Small intestine (tissue), 7 donors: ENCODE measurements around the gene SUN1. TPM values are rescaled to one million over a fixed set of nuclear protein-coding genes. Genes with fewer than 3 reads are reported as not detected.

ENCODE experiments used
- DNase-seq, 2 donors: peaks; one replicate each; pipeline versions ENCODE4 v3.0.0 to v3.0.0-alpha.2; 2013
- FAIRE-seq: peaks from 2 replicates; lab custom pipeline; 2012; peaks lifted over from hg19 to GRCh38; lab: Jason Lieb, UNC
- H3K27ac ChIP-seq, 3 donors: one replicate each; pipeline ENCODE4 v1.5.1; 2013; ENCODE audit warnings: low read length in 2 of 3, mild to moderate bottlenecking in 2 of 3, control low read depth in 1 of 3, inconsistent platforms in 1 of 3, low read depth in 1 of 3, moderate library complexity in 1 of 3
- H3K27me3 ChIP-seq, 3 donors: one replicate each; pipeline ENCODE4 v1.6.1; 2013; ENCODE audit warnings: low read length in 3 of 3, inconsistent platforms in 1 of 3; ENCODE audit not compliant: control insufficient read depth in 3 of 3, insufficient read depth in 3 of 3
- H3K36me3 ChIP-seq, 3 donors: one replicate each; pipeline ENCODE4 v1.6.1; 2013; ENCODE audit warnings: low read length in 3 of 3, inconsistent platforms in 1 of 3, low read depth in 1 of 3, mild to moderate bottlenecking in 1 of 3, moderate library complexity in 1 of 3; ENCODE audit not compliant: control insufficient read depth in 3 of 3, insufficient read depth in 2 of 3
- H3K4me1 ChIP-seq, 3 donors: one replicate each; pipeline ENCODE4 v1.6.1; 2013; ENCODE audit warnings: low read length in 2 of 3, inconsistent platforms in 1 of 3, low read depth in 1 of 3, mild to moderate bottlenecking in 1 of 3, moderate library complexity in 1 of 3; ENCODE audit not compliant: control insufficient read depth in 3 of 3, insufficient read depth in 2 of 3
- H3K4me3 ChIP-seq, 3 donors: one replicate each; pipeline ENCODE4 v1.5.1; 2013; ENCODE audit warnings: low read length in 3 of 3, control low read depth in 1 of 3, inconsistent platforms in 1 of 3, low read depth in 1 of 3, mild to moderate bottlenecking in 1 of 3, moderate library complexity in 1 of 3
- H3K9me3 ChIP-seq, 2 donors: one replicate each; pipeline ENCODE4 v1.6.1; 2013; ENCODE audit warnings: low read depth in 1 of 2, low read length in 1 of 2; ENCODE audit not compliant: control insufficient read depth in 2 of 2, insufficient read depth in 1 of 2
- WGBS, 3 donors: extraction: QIAGEN DNeasy Blood & Tissue Kit; methylation state at CpG; one replicate each; pipeline ENCODE4 v1.1.7; 2013; 5-methylcytosine and 5-hydroxymethylcytosine counted together
- polyA plus RNA-seq, 4 donors: library from polyadenylated mRNA; stranded (reverse) in 3 of 4; unstranded in 1 of 4; fragments of 200-250 nt in 3 of 4; fragments of 120-200 nt in 1 of 4; gene quantifications; one replicate each; pipeline versions ENCODE4 v1.2.1 to v1.2.3, GENCODE V29; 2013
- donor health status: healthy with polysubstance abuse.
- donor health status: control.
- donor health status: control.
- donor health status: Bipolar disorder and iron deficiency.
- donor health status: healthy.

Gene SUN1
- polyA plus RNA-seq, 4 donors: 41.6 to 105 (median 61.2) TPM

DNA sequence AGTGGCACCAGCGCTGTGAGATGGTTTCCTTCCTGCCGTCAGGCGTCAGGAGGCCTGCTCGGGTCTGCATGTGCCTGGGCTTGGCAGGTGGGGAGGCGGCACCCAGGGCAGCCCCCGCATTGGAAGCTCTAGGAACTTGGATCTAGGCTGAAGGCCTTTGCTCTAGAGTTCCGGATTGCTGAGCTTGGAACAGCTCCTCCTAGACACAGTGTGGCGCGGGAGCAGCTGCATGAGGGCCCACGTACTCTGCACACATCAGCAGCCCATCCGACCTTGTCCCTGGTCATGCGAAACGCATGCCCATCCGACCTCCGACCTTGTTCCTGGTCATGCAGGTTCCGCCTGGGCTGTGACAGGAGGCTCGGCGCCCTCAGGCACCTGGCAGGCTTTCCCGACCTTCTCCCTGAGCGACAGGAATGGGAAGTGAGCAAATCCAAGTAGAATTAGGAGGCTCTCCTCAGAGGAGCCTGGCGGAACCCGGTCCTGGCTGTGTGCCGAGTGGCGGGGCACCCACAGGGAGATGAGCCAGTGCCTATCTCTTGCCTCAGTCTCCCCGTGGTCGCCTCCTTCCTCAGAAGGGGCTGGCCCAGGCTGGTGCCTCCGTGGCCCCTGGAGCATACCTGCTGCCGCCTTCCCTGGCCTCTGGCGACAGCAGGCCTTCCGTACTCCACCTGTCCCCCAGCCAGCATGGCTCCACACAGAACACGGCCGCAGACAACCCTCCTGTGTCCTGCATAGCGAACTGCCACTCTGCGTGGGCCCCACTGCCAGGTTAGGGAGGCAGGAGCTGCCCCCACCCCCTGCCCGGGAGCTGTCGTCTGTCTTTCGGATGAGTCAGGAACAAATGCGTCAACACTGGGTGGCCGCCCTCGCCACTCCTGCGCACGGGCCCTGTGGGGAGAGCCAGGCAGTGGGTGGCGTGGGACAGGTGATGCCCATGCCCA lies 56.1 kb downstream of the SUN1 start:
- Histone ChIP-seq H3K36me3 (peaks cover 8 to 92% (median 24%) of the 10 kb centered on the region in 3 donors), H3K27me3 (no peaks in the 10 kb centered on the region), H3K4me1 (no peaks in the 10 kb centered on the region), H3K9me3 (peaks cover 0 to 7% of the 10 kb centered on the region in 2 donors), H3K4me3 (no peak overlapping the region), H3K27ac (no peak overlapping the region)
- no peak for DNase-seq
- no peak for FAIRE-seq
- WGBS, 3 donors: 90 to 94% (median 93%) methylated on average over 42 to 43 of the region's 43 CpGs

- H3K36me3 ChIP-seq: peaks cover 11 to 92% (median 27%) of the 10 kb centered on the region in 3 donors
- 90 to 97% (median 95%) methylated on average over 13 to 15 of the region's 15 CpGs for WGBS, 3 donors
Measured at GRCh38 chr7:889025-889390, 56.7 kb downstream of the SUN1 start.

GRCh38 chr7:889391-889790 lies 57.1 kb downstream of the SUN1 start:
- FAIRE-seq (no peak), DNase-seq (no peak)
- Histone ChIP-seq H3K27me3 (no peaks in the 10 kb centered on the region), H3K9me3 (peaks cover 0 to 7% of the 10 kb centered on the region in 2 donors), H3K4me3 (no peak overlapping the region), H3K36me3 (peaks cover 12 to 92% (median 28%) of the 10 kb centered on the region in 3 donors), H3K4me1 (no peaks in the 10 kb centered on the region), H3K27ac (no peak overlapping the region)
- WGBS, 3 donors: 96 to 99% (median 96%) methylated on average over 13 to 14 of the region's 18 CpGs

More at GRCh38 chr7:889025-889390, 56.7 kb downstream of the SUN1 start:
- FAIRE-seq: no peak
- no peaks in the 10 kb centered on the region for H3K27me3 ChIP-seq
- H3K4me3 ChIP-seq: no peak overlapping the region
- no peak overlapping the region for H3K27ac ChIP-seq
- DNase-seq: no peak
- H3K9me3 ChIP-seq: peaks cover 0 to 7% of the 10 kb centered on the region in 2 donors
- no peaks in the 10 kb centered on the region for H3K4me1 ChIP-seq

DNA sequence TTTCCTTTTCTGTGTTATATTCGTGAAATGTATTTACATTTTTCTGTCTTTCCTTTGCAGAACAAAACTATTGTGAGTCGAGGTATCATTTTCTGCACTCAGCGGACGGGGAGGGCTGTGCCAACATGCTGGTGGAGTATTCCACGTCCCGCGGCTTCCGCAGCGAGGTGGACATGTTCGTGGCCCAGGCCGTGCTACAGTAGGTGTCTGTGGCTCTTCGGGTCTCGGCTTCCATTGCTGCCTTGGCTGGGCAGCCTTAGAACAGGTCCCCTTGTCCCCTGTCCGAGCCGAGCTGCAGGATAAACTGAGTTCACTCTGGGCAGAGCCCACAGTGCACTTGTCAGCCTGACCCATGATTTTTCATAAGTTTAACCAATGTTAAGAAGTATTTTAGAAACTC lies 58.6 kb downstream of the SUN1 start:
- WGBS, 3 donors: 94 to 96% (median 95%) methylated on average over 15 of the region's 15 CpGs
- Histone ChIP-seq H3K27me3 (no peaks in the 10 kb centered on the region), H3K4me3 (no peak overlapping the region), H3K27ac (no peak overlapping the region), H3K4me1 (no peaks in the 10 kb centered on the region), H3K9me3 (peaks cover 0 to 17% of the 10 kb centered on the region in 2 donors), H3K36me3 (peaks cover 25 to 94% (median 36%) of the 10 kb centered on the region in 3 donors)
- FAIRE-seq: no peak
- DNase-seq: no peak

GRCh38 chr7:891291-891690 lies 59.0 kb downstream of the SUN1 start:
- peaks cover 28 to 94% (median 39%) of the 10 kb centered on the region in 3 donors for H3K36me3 ChIP-seq

GRCh38 chr7:891805-892204 lies 59.5 kb downstream of the SUN1 start:
- WGBS, 3 donors: 93 to 99% (median 95%) methylated on average over 16 to 20 of the region's 20 CpGs
- no peaks in the 10 kb centered on the region for H3K27me3 ChIP-seq
- DNase-seq (no peak), FAIRE-seq (no peak)
- peaks cover 28 to 94% (median 41%) of the 10 kb centered on the region in 3 donors for H3K36me3 ChIP-seq
- H3K4me1 ChIP-seq: no peaks in the 10 kb centered on the region
- H3K27ac ChIP-seq: no peak overlapping the region
- H3K9me3 ChIP-seq: peaks cover 0 to 22% of the 10 kb centered on the region in 2 donors
- H3K4me3 ChIP-seq: no peak overlapping the region

More at GRCh38 chr7:891291-891690, 59.0 kb downstream of the SUN1 start:
- Histone ChIP-seq H3K4me1 (no peaks in the 10 kb centered on the region), H3K27ac (no peak overlapping the region), H3K9me3 (peaks cover 0 to 21% of the 10 kb centered on the region in 2 donors), H3K27me3 (no peaks in the 10 kb centered on the region), H3K4me3 (no peak overlapping the region)
- WGBS, 3 donors: 96% methylated on average over 27 to 29 of the region's 29 CpGs
- FAIRE-seq: no peak
- no peak for DNase-seq

DNA sequence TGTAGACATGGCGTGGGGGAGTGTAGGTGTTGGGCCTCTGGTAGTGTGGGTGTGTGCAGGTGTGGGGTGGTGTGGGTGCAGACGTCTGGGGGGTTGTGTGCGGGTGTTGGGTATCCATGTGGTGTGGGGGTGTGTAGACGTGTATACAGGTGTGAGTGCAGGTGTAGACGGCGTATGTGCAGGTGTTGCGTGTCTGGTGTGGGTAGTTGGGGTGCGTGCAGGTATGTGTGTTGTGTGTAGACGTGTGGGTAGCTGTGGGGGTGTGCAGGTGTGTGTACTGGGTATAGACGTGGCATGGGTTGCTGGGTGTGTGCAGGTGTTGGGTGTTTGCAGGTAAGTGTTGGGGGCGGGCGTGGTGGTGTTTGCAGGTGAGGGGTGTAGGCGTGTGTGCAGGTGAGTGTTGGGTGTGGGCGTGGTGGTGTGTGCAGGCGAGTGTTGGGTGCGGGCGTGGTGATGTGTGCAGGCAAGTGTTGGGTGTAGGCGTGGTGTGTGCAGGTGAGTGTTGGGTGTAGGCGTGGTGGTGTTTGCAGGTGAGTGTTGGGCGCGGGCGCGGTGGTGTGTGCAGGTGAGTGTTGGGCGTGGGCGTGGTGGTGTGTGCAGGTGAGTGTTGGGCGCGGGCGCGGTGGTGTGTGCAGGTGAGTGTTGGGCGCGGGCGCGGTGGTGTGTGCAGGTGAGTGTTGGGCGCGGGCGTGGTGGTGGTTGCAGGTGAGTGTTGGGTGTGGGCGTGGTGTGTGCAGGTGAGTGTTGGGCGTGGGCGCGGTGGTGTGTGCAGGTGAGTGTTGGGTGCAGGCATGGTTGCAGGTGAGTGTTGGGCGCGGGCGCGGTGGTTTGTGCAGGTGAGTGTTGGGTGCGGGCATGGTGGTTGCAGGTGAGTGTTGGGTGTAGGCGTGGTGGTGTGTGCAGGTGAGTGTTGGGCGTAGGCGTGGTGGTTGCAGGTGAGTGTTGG lies 60.6 kb downstream of the SUN1 start:
- Histone ChIP-seq H3K27me3 (no peaks in the 10 kb centered on the region), H3K4me3 (no peak overlapping the region), H3K27ac (no peak overlapping the region), H3K9me3 (peaks cover 0 to 22% of the 10 kb centered on the region in 2 donors), H3K4me1 (no peaks in the 10 kb centered on the region), H3K36me3 (peaks cover 32 to 94% (median 38%) of the 10 kb centered on the region in 3 donors)
- peak in 1 of 2 donors; percentile 21 for DNase-seq
- WGBS, 3 donors: 92 to 95% (median 93%) methylated on average over 40 to 48 of the region's 48 CpGs
- no peak for FAIRE-seq

- DNase-seq (no peak), FAIRE-seq (no peak)
- Histone ChIP-seq H3K4me3 (no peak overlapping the region), H3K4me1 (no peaks in the 10 kb centered on the region), H3K9me3 (peaks cover 0 to 22% of the 10 kb centered on the region in 2 donors), H3K36me3 (peaks cover 32 to 94% (median 41%) of the 10 kb centered on the region in 3 donors), H3K27me3 (no peaks in the 10 kb centered on the region), H3K27ac (no peak overlapping the region)
- 92 to 95% (median 93%) methylated on average over 14 to 19 of the region's 19 CpGs for WGBS, 3 donors
Measured at GRCh38 chr7:893686-894085, 61.4 kb downstream of the SUN1 start.
